ENCODE results near the gene NDUFA1. TPM values are rescaled to one million over a fixed set of nuclear protein-coding genes. Genes with fewer than 3 reads are reported as not detected.

NDUFA1 gene
- total and polyA plus RNA-seq, 9 of the 15 experiments (the other 6 are each of a cell fraction or from before 2014, with no cell fraction given) = 162 to 1,285 (median 383) TPM

GRCh38 chrX:119852382-119853353, 19.0 kb upstream of the NDUFA1 start, which contains the start of gene UPF3B (continued):
- TF ChIP-seq ZNF347 (CRISPR knock-in tag; IDR thresholded peaks at IDR 0.05; ENCODE audit: low read depth) = no peak
- no peak for TF ChIP-seq SETDB1 (IDR thresholded peaks at IDR 0.05; ENCODE audit: low read length)
- TF ChIP-seq BMI1 (IDR thresholded peaks at IDR 0.05; ENCODE audit: low read length) = no peak
- TF ChIP-seq BRCA1 (IDR thresholded peaks at IDR 0.05) = no peak
- TF ChIP-seq BRCA1 (CRISPR knock-in tag; IDR thresholded peaks at IDR 0.05) = no peak
- TF ChIP-seq ZNF407 (IDR thresholded peaks at IDR 0.05; ENCODE audit: low read depth) = no peak
- no peak for TF ChIP-seq FOXA1 (IDR thresholded peaks at IDR 0.05; ENCODE audit: borderline replicate concordance)
- TF ChIP-seq PHF20 (IDR thresholded peaks at IDR 0.05; ENCODE audit: partially characterized antibody) = peak; percentile 40
- 0 out of 2 replicates have a peak, but pooled peaks have one; percentile 47 for TF ChIP-seq GABPA (tag; conservative IDR thresholded peaks at IDR 0.05; ENCODE audit: low read depth)
- TF ChIP-seq COPS2 (conservative IDR thresholded peaks at IDR 0.05) = no peak
- no peak for TF ChIP-seq ZNF134 (CRISPR knock-in tag; conservative IDR thresholded peaks at IDR 0.05)
- TF ChIP-seq POLR2H (tag; IDR thresholded peaks at IDR 0.05; ENCODE audit: low read depth) = peak; percentile 75; the same call in 1 of the 2 replicates
- TF ChIP-seq ATF7 (IDR thresholded peaks at IDR 0.05) = 0 out of 2 replicates have a peak, but pooled peaks have one; percentile 62
- peak; percentile 52; the same call in 1 of the 2 replicates for TF ChIP-seq NKRF (IDR thresholded peaks at IDR 0.05; ENCODE audit: borderline replicate concordance)

Data from K562 (cell line).